K562 (cell line): Measurements from ENCODE around the gene CAPN10. TPM values are rescaled to one million over a fixed set of nuclear protein-coding genes. Genes with fewer than 3 reads are reported as not detected.

Source experiments
- BCOR ChIP-seq: fragments of 450-650 bp; IDR thresholded peaks from 2 replicates; pipeline ENCODE4 v1.6.1; 2016
- CHAMP1 ChIP-seq: fragments of 450-650 bp; IDR thresholded peaks from 2 replicates; pipeline ENCODE4 v1.6.1; 2016; ENCODE audit warnings: mild to moderate bottlenecking
- ESRRB ChIP-seq: fragments of 250-450 bp; sonication (Bioruptor Pico); IDR thresholded peaks from 2 replicates; pipeline ENCODE4 v1.5.0; 2020; ENCODE audit warnings: mild to moderate bottlenecking, moderate library complexity, borderline replicate concordance
- FOXJ2 ChIP-seq: fragments of 200-800 bp; sonication (Bioruptor generic); IDR thresholded peaks from 2 replicates; pipeline ENCODE4 v1.6.1; 2016; ENCODE audit warnings: missing genetic modification characterization, missing compliant biosample characterization
- GTF3C2 ChIP-seq: IDR thresholded peaks from 3 replicates; pipeline ENCODE4 v1.6.1; 2011; ENCODE audit warnings: borderline replicate concordance, mild to moderate bottlenecking, moderate library complexity; ENCODE audit not compliant: insufficient read length; ENCODE audit errors: extremely low read depth
- LARP7 ChIP-seq: fragments of 450-650 bp; IDR thresholded peaks from 2 replicates; pipeline ENCODE4 v1.6.1; 2016
- POLR2A ChIP-seq: fragments of 450-650 bp; conservative IDR thresholded peaks from 2 replicates; pipeline ENCODE4 v1.6.1; 2016
- RBM34 ChIP-seq: fragments of 200-400 bp; formaldehyde crosslinking; IDR thresholded peaks from 2 replicates; pipeline ENCODE4 v1.6.1; 2018; ENCODE audit warnings: low read length, borderline replicate concordance; ENCODE audit not compliant: insufficient read depth
- ZBTB7A ChIP-seq: IDR thresholded peaks from 2 replicates; pipeline ENCODE4 v1.6.1; 2011; ENCODE audit warnings: low read depth, mild to moderate bottlenecking, low read length, moderate library complexity, borderline replicate concordance; ENCODE audit not compliant: control insufficient read depth
- ZNF699 ChIP-seq: fragments of 250-450 bp; sonication (Bioruptor Pico); IDR thresholded peaks from 2 replicates; pipeline ENCODE4 v1.8.0; 2021; ENCODE audit warnings: mild to moderate bottlenecking, moderate library complexity; ENCODE audit not compliant: insufficient replicate concordance
- ZNF778 ChIP-seq: fragments of 450-650 bp; formaldehyde crosslinking; IDR thresholded peaks from 2 replicates; pipeline ENCODE4 v1.4.0; 2020; ENCODE audit warnings: mild to moderate bottlenecking, moderate library complexity
- polyA plus RNA-seq, 8 experiments: library from polyadenylated mRNA; depleted of rRNA in 4 of 8; stranded (reverse) in 5 of 8; unstranded in 3 of 8; fragments of >200 nt; fragmentation: Nextera tagmentation in 2 of 8; fragmentation: Illumina TruSeq in 1 of 8; extraction: Ambion mirVana in 2 of 8; extraction: Trizol in 1 of 8; gene quantifications; 2 replicates each; pipeline versions ENCODE4 v1.2.1 to v1.2.3, GENCODE V29; 2011 to 2014; ENCODE audit warnings: inconsistent platforms in 1 of 8, missing spikeins in 1 of 8
- total RNA-seq, 7 experiments: library from RNA; depleted of rRNA in 6 of 7; stranded (reverse); fragments of >200 nt in 6 of 7; fragmentation: Illumina TruSeq in 2 of 7; extraction: Trizol in 2 of 7; gene quantifications; 2 replicates each; pipeline versions ENCODE4 v1.2.1 to v1.2.3, GENCODE V29; 2011 to 2021; ENCODE audit warnings: low replicate concordance in 1 of 7

The CAPN10 gene
- total and polyA plus RNA-seq, 9 of the 15 experiments (the other 6 are each of a cell fraction or from before 2014, with no cell fraction given) = 0.08 to 26.1 (median 8.4) TPM

- TF ChIP-seq RBM34 = no peak
- no peak for TF ChIP-seq ESRRB (CRISPR knock-in tag)
- TF ChIP-seq ZNF699 = no peak
- no peak for TF ChIP-seq GTF3C2
- no peak for TF ChIP-seq ZNF778 (CRISPR knock-in tag)
- no peak for TF ChIP-seq POLR2A
- no peak for TF ChIP-seq FOXJ2 (tag)
- no peak for TF ChIP-seq LARP7
- TF ChIP-seq BCOR = no peak
- 0 out of 2 replicates have a peak, but pooled peaks have one; percentile 8 for TF ChIP-seq ZBTB7A
- TF ChIP-seq CHAMP1 = no peak
These were observed 19.2 kb upstream of the CAPN10 start (continued) for GRCh38 chr2:240567137-240567871.
